Activated T-helper 1 cell treated with anti-CD3 and anti-CD28 coated beads, Interleukin-2, amount 50 U/mL, for 16 hours (primary cell): ENCODE results near the gene DGKH.
"Not testable (repeated sequence)": the region's sequence is repeated elsewhere in the genome, so short reads cannot be mapped to it uniquely, and the experiment has no call there.

Source experiments
- DNase-seq, 2 donors: peaks; one replicate each; pipeline ENCODE4 v3.0.0-alpha.2; 2020; ENCODE audit warnings: low read depth in 1 of 2, low spot score in 1 of 2

Gene DGKH

GRCh38 chr13:42112864-42113263 lies 64.4 kb downstream of the DGKH start:
- DNase-seq: no peak

DNA sequence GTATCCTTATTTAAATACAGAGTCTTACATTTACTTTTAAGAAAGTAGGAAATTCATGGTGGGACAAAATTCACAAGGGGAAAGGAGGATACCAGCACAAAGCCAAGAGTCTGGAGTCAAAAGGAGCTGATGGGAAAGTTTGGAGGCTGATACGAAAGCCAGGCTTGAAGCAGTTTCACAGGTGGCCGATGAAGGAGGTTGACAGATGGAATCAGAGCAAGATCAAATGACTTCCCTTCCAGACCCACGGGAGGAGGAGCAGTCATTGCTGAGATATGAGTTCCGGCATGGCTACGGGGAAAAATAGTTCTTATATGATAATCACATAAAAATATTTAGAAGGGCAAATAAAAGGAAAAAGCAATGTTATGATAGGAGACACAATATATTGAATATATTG lies 65.0 kb downstream of the DGKH start:
- no peak for DNase-seq

DNA sequence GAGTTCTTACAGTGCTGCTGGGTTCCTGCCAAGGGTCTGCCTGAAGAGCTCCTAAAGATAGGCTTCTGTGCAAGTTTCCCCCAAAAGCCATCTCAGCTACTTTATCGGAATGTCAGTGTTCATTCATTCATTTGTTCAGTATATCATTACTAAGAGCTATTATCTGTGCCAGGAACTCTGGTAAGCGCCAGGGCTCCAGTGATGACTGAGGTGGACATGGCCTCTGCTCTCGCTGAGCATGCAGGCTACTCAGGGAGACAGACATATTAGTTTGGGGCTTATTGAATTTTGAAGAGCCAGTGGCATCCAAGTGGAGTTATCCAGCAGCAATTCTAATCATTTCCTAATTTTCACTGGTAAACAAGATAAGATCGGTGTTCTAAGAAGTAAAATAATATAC lies 65.8 kb downstream of the DGKH start:
- DNase-seq: no peak

DNA sequence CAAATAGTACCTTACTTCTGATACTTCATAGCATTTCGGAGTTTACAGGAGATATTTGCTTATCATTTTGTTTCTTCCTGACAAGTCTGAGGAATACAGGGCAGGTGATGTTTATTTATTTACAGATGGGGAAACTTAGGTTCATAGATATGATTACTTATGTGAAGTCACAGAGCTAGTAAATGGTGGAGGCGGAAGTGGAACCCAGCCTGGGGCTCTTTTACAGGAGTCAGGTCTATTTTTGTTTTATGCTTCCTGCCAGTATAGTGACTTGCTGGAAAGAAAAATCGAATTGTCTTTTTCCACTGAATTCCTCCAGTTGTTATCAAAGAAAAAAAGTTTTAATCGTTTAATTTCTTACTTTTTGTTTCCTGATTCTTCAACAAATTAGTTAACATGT lies 66.5 kb downstream of the DGKH start:
- DNase-seq: no peak

- no peak for DNase-seq
Measured at GRCh38 chr13:42116225-42116624, 67.8 kb downstream of the DGKH start.

- DNase-seq: no peak
Measured at GRCh38 chr13:42119041-42119440, 70.6 kb downstream of the DGKH start.

- DNase-seq: no peak
Measured at GRCh38 chr13:42119875-42120274, 71.4 kb downstream of the DGKH start.

DNA sequence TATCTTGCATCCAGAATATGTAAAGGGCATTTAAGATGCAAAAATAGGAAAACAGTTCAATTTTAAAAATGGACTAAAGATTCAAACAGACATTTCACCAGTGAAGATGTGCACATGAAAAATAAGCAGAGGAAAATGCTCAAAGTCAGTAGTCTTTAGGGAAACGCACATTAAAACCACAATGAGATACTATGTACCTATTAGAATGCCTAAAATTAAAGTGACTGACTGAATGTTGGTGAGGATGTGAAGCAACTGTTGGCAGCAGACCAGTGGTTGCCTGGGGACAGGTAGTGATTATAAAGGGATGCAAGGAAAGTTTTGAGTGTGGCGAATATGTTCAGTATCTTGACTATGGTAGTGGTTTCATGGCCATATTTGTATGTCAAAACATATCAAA lies 75.2 kb downstream of the DGKH start:
- DNase-seq: no peak

- no peak for DNase-seq
Measured at GRCh38 chr13:42125046-42125445, 76.6 kb downstream of the DGKH start.

DNA sequence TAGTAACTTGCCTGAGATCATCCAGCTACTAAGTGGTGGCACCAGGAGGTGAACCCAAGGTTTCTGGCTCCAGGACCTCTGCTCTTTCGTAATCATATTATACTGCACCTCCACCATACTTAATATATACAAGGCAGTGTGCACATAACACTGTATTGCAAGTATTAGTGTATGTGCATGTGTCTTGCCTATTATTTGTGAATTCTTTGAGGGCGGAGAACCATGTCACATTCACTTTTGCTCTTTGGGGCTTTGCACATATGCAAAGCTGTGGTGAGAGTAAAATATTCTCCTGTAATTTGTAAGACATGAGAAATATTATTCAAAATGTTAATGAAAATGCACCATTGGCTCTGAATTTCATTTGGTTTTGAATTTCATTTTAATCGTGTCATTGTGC lies 78.6 kb downstream of the DGKH start:
- DNase-seq: no peak

DNA sequence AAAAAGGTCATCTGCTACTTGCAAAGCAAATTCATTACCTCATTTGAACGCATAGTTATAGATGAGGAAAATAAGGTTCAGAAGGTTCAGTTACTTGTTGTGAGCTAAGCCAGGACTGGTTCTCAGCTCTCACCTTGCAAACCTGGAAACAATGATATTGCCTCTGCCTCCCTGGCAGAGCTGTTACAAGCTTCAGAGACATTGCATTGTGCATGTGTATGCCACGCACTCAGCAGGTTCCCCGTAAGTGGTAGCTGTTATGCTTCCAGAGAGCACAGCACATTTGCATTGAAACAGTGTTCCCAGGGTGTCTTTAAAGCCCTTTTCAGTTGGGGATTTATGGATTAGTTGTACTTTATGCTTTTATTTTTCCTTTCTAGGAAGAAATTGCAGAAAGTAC lies 80.6 kb downstream of the DGKH start:
- DNase-seq: no peak

DNA sequence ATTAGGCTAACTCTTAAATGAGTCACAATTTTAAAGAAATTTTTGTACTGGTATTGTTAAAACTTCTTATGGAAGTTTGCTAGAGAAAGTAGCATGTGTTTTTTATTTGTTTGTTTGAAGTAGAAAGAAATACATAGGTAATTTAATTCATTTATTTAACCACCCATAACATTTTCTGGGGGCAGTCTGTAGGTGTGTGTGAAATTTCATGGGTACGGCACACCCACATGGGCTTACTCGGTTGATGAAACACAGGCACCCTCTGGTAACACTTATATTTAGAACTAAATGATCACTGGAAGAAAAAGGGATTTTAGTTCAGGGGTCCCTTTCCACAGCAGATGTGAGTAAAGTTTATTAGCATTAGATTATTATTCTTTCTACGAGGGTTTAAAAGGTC lies 88.1 kb downstream of the DGKH start:
- no peak for DNase-seq

DNA sequence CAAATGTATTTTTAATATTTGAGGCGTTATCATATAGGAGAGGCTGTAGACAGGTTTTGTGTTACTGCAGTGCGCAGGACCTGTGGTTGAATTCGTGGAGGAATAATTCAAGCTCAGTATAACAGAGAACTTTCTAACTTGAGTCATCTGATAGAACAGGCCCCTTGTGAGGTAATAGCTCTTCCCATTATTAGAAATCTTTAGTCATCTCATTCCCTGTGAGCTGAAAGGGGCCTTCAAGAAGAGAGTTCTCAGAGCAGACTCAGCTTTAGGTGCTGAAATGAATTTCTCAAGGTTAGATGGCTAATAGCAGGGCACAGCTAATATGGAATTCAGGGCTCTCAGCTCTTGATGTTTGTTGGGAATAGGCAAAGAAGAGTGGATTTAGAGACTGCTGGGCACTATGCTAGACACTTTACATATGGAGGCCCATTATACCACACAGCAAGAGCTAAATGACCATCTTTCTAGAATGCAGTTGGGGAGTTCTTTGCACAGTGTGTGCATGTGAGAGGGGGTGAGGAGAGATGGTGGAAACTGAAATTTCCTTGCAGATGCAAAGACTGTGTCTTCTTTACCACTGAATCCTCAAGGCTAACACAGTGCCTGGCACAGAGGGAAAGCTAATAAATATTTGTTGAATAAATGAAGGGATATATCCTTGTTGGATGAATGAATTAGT lies 89.5 kb downstream of the DGKH start:
- DNase-seq: no peak

DNA sequence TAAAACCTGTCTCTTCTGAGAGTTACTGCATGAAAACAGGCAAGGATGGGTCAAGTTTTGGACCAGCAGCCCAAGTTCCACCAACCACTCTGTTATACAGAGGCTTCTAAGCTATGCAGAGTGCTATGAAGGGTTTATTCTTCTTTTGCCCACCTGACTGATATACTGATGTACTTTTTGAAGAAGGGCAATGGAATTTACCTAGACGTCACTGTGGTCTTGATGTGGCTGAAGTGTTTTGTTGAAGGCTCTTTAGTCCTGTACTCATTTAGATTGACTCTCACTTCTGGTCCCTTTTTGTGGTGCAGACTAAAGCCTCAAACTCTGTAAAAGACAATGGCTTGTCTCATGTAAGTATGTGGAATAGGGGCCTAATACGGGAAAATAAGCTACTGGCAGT lies 92.0 kb downstream of the DGKH start:
- DNase-seq: no peak

GRCh38 chr13:42141052-42141451 lies 92.6 kb downstream of the DGKH start:
- DNase-seq: not testable (repeated sequence)

GRCh38 chr13:42146359-42146758 lies 97.9 kb downstream of the DGKH start:
- DNase-seq: no peak

GRCh38 chr13:42148538-42148937 lies 100.1 kb downstream of the DGKH start:
- no peak for DNase-seq

DNA sequence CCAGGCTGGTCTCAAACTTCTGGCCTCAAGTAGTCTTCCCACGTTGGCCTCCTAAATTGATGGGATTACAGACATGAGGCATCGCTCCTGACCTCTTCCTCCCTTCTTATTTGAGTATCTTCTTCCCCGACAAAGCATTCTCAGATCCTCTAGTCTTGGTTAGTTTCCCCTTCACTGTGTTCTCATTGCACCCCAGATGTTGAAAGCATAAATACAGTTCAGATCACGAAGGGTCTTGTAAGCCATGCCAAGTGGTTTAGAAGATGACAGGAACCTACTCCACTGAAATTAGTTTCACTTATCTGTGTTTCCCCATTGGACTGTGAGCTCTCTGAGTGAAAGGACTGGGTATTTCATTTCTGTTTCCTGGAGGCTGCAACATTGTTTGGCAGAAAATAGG lies 100.7 kb downstream of the DGKH start:
- DNase-seq: no peak

- DNase-seq: no peak
Measured at GRCh38 chr13:42151781-42152180, 103.3 kb downstream of the DGKH start.

DNA sequence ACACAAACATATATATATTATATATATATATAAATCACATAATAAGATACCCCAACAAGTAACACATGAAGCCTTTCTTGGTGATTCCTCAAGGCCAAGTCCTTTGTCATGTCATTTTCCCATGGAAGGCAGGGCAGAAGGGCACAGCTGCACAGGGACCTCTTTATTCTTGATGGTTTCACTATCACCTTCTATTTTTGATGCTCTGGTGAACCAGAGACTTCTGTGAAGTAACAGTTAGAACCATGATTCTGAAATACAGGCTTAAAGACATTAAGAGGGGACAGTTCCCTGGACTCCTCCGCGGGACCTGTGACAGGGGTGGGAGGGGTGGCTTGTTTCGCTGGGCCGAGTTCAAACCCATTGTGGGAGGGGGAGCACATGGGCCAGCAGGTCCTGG lies 104.0 kb downstream of the DGKH start:
- DNase-seq: no peak

- no peak for DNase-seq
Measured at GRCh38 chr13:42153199-42154113, 105.0 kb downstream of the DGKH start.

- DNase-seq: no peak
Measured at GRCh38 chr13:42155251-42155650, 106.8 kb downstream of the DGKH start.

DNA sequence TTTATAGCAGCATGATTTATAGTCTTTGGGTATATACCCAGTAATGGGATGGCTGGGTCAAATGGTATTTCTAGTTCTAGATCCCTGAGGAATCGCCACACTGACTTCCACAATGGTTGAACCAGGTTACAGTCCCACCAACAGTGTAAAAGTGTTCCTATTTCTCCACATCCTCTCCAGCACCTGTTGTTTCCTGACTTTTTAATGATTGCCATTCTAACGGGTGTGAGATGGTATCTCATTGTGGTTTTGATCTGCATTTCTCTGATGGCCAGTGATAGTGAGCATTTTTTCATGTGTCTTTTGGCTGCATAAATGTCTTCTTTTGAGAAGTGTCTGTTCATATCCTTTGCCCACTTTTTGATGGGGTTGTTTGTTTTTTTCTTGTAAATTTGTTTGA lies 114.9 kb downstream of the DGKH start:
- DNase-seq: not testable (repeated sequence)
